ENCODE measurements around the gene MTG1.
"Not testable (repeated sequence)": the region's sequence is repeated elsewhere in the genome, so short reads cannot be mapped to it uniquely, and the experiment has no call there.

The MTG1 gene

DNA sequence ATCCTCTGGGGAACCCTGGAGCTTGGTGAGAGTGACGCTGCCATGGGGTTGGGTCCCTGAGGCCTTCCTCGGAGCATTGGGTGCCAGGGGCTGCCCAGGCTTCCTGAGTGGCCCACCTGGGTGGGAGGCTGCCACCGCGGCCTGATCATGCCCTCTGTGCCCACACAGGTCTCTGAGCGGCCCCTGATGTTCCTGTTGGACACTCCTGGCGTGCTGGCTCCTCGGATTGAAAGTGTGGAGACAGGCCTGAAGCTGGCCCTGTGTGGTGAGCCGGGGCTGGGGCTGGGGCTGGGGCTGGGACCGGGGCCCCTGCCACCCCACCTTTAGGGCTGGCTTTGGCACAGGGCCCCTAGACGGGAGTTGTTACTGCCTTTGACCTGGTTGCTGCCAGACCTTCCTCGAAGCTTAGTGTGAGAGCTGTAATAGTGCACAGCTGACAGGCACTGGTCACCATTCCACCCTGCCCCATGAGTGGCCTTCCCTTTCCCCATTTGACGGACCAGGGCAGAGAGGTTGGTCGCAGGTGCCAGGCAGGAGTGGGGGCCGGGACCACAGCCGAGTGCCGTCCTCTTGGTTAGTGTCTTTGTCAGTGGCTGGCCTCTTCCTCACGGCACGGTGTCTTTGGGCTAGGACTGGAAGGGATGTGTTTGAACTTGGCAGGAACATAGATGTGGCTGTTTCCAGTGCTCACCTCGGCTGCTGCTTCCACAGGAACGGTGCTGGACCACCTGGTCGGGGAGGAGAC, 8.2 kb downstream of the MTG1 start:
- DNase-seq: no peak

DNA sequence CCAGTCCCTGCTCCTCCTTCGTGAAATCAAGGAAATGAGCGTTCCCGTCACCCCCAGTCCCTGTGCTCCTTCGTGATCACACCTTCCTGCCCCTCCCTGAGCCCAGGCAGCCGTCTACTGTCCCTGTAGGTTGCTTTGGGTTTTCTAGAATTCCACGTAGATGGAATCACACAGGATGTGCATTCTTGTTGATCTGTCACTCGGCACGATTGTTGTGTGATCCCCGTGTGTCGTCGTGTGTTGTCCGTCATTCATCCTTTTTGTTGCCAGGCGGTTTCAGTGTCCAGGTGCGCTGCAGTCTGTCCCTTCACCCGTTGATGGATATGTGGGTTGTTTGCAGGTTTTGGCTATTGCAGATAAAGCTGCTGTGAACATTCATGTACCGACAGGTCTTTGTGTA, 9.4 kb downstream of the MTG1 start:
- DNase-seq: no peak

DNA sequence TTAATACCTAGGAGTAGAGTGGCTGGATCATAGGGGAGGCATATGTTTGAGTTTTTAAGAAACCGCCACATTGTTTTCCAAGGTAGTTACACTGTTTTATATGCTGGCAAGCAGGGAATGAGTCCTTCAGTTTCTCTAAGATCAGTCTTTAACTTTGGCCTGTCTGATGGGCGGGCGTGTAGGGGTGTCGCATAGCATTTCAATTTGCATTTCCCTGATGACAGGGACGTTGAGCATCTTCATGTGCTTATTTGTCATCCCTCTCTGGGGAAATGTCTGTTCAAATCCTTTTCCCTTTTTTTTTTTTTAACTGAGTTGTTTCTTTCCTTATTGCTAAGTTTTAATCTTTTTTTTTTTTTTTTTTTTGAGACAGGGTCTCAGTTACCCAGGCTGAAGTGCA, 9.8 kb downstream of the MTG1 start:
- DNase-seq: no peak

DNA sequence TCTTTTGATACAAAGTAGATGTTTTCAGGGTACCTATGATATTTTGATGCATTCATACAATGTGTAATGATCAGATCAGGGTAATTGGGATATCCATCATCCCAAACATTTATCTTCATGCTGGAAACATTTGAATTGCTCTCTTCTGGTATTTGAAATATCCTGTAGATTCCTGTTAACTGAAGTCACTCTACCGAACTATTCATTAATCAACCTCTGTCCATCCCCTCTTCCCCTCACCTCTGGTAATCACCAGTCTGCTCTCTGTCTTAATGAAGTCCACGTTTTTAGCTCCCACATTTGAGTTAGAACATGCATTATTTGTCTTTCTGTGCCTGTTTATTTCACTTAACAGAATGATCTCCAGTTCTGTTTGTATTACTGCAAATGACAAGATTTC, 11.3 kb downstream of the MTG1 start:
- DNase-seq: peak; percentile 38

DNA sequence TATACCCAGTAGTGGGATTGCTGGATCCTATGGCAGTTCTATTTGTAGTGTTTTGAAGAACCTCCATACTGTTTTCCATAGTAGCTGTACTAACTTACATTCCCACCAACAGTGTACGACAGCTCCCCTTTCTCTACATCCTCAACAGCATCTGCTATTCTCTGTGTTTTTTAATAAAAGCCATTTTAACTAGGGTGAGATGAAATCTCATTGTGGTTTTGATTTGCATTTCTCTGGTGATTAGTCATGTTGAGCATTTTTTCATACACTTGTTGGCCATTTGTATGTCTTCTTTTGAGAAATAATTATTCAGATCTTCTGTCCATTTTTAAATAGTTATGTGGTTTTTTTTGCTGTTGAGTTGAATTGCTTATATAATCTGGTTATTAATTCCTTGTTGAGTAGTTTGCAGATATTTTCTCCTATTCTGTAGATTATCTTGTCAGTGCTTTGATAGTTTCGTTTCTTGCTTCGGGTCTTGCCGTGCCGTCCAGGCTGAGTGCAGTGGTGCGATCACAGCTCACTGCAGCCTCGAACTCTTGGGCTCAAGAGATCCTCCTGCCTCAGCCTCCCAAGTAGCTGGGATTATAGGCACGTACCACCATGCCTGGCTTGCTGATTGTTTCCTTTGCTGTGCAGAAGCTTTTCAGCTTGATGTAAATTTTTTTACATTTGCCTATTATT, 12.0 kb downstream of the MTG1 start:
- peak; percentile 52 for DNase-seq

DNA sequence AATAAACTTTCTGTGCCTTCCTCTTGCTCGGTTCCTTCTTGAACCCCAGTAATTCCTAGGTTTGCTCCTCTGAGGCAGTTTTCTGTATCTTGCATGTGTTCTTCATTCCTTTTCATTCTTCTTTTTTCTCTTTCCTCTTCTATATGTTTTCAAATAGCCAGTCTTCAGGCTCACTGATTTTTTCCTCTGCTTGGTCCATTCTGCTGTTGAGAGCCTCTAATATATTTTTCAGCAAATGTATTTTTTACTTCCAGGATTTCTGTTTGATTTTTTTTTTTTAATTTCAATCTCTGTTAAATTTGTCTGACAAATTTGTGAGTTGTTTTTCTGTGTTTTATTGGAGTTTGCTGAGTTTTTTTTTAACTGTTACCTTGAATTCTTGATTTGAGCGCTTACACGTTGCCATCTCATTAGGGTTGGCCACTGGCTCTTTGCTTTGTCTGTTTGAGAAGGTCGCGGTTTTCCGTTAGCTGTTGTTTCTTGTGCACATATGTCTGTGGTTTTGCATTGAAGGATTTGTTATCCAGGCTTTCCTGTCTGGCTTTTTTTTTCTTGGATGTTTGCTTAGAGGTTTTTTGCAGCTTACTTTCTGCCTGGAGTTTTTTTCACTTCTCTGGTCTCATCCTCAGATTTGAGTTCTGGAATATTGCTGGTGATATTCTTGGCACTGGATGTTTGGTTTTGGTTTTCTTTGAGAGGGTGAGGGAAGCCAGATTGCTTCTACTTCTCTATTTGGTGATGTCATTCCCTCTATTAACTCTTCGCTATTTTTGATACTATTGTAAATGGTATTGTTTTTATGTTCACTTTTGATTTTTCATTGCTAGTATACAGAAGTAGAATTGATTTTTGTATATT, 17.8 kb downstream of the MTG1 start:
- DNase-seq: no peak

DNA sequence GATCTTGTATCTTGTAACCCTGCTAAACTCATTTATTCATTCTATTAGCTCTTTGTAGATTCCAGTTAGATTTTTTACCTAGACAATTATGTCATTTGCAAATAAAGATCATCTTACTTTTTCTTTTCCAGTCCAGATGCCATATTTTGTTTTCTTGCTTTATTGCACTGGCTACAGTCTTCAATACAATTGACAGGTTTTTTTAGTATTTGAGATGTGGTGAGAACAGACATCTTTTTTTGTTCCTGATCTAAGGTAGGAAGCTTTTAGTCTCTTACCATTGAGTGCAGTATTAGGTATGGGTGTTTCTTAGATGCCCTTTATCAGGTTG, 18.4 kb downstream of the MTG1 start:
- DNase-seq: no peak

DNA sequence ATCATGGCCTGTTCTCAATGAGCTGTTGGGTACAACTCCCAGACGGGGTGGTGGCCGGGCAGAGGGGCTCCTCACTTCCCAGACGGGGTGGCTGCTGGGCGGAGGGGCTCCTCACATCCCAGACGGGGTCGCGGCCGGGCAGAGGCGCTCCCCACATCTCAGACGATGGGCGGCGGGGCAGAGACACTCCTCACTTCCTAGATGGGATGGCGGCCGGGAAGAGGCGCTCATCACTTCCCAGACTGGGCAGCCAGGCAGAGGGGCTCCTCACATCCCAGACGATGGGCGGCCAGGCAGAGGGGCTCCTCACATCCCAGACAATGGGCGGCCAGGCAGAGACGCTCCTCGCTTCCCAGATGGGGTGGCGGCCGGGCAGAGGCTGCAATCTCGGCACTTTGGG, 20.4 kb downstream of the MTG1 start:
- not testable (repeated sequence) for DNase-seq

DNA sequence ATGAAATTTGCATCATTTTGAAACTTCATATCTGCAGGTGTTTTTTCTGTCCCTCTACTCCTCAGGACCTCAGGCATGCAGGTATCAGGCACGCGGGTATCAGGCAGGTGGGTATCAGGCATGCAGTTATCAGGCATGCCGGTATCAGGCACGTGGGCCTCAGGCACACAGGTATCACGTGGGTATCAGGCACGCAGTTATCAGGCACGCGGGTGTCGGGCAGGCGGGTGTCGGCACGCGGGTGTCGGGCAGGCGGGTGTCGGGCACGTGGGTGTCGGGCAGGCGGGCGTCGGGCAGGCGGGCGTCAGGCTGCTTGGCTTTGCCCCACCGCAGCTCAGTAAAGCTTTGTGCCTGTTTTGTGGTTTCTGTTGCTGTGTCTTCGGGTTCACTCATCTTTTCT, 21.8 kb downstream of the MTG1 start:
- no peak for DNase-seq

DNA sequence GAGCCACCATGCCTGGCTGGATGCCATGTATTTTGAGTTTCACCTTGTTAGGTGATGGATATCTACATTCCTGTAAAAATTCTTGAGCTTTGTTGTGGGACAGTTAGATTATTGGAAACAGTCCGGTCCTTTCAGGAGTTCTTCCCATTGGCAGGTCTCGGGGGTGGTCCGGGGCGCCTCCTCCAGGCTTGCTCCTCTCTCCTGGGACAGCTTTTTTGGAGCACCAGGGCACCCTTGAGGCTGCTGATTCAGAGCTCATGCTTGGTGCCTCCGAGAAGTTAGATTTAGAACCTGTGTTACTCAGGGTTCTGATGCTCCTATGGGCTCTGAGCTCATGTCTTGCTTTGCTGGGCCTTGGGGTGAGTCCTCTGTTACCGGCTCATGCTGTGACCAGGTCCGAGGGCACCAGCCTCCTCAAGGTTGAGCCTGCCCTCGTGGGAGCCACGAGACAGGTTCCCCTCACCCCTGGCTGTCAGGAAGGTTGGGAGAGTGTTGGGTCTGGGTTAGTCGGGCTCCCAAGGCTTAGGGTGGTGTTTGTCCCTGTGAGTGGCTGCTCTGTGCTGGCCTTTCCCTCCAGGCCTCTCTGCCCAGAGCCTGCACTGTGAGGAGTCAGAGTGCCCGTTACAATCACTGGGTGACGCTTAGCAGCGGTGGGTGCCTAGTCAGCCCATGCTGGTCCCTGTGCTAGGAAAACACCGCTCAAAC, 24.5 kb downstream of the MTG1 start:
- no peak for DNase-seq

DNA sequence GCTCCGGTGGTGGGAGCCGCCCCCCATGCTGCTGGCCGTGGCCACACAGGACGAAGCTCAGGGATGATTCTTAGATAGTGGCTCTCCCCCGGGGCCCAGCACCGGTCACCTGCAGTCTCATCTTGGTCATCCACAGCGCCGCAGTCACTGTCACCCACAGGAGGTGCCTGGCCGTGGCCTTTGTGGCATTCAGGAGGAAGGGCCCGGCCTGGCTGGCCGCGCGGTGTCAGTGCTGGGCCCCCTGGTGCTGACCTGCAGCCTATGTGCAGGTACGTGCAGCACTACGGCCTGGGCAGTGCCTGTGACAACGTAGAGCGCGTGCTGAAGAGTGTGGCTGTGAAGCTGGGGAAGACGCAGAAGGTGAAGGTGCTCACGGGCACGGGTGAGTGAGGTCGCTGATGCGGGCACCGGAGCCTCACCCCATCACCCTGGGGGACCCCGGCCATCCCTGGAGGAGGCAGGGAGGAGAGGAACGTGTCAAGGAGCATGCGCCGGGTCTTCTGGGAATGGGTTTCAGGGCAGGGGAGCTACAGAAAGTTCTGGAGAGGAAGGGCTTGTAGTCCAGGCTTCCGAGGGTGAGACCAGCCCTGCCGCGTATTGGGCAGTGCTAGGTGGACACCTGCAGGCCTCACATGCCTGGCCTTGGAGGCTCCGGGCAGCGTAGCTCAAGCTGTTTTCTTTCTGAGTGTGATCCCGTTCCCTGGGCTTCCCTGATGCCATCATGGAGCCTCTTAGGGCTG, 25.4 kb downstream of the MTG1 start:
- DNase-seq: no peak

DNA sequence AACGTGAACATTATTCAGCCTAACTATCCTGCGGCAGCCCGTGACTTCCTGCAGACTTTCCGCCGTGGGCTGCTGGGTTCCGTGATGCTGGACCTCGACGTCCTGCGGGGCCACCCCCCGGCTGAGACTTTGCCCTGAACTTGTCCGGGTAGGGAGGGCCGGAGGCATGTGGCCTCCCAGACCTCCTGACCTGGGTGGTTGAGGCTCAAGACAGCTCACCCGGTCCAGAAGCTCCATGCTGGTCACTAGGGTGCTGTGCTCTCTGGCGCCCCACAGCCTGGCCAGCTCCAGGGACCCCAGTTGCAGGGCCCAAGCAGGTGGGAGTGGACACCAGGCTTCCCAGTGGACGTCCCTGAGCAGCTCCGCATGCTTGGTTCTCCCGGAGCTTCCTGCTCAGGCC, 26.1 kb downstream of the MTG1 start:
- DNase-seq: no peak

DNA sequence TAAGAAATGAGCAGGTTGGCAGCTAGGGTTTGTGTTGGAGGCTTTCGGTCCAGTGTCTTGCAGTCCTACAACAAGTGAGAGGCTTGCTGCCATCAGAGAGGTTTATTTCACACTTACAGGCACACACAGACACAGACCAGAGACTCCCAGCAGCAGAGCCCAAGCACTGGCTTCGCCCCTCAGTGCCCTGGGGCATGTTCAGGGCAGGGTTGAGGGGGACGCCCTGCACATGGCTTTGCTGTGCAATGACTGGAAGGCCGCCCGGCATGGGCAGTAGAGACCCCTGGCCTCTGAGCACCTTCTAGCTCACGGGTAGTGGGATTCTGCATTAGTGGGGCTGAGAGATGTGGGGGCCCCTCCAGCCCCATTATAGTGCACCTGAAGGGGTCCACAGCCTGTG, 26.6 kb downstream of the MTG1 start:
- DNase-seq: no peak

DNA sequence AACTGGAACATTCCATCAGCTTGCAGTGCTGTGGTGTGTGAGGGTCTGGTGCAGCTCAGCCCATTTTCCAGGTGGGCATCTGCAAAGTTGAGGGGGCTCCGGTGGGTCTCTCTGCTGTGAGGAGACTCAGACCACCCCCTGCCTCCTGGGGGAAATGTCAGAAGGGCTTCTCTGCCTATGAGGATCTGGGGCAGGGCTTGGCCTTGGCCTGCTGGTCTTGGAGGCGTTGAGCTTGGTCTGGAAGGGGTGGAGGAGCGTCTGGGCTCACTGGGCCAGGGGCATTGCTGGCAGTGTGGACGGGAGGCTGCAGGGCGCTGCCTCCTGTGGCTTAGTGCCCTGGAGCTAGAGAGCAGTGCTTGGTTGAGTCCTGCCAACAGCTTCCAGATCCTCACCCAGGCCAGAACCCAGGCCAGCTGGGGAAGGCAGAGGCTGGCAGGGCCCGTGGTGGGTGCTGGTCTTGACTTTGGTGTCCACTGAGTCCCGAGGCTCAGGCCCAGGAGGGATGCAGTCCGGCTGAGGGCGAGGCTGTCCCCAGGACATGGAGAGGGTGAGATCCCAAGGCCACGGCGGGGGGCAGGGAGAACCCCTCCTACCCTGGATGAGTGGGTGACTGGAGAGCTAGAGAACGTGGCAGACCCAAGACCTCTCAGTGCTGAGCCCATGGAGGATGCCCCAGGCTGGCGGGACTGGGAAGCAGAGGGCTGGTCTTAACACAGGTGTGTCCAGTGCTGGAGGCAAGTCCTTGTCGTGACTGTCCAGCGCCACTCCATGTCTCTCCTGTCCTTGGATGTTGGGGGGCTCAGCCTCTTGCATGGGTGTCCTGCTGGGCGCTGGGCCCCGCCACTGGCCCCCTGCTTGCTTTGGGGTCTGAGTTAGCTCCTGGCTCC, 27.6 kb downstream of the MTG1 start:
- no peak for DNase-seq

DNA sequence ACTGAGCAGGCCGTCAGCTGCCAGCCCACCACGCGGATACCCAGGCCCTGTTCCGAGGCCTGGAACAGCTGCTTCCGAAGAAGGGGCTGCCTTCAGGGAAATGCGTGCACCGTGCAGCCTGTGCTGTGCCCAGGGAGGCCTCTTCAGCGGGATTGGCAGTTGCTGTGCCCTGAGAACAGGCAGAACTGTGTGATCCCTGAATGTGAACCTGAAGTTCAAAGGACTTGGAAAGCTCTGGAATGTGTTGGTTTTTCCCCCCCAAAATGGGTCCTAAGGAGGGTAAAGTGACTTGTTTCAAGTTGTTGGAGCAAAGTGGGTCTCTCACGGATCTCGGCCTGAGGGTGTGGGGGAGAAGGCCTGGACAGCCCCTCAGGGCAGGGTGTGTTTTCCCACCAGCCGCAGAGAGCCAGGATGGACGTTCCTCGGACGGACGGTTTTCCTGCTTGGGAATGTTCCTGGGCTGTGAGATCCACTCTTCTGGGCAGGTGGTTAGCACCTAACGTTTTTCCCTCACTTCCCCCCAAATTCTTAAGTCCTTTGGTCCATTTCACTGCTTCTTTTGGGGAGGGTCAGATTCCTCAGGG, 28.4 kb downstream of the MTG1 start:
- no peak for DNase-seq

DNA sequence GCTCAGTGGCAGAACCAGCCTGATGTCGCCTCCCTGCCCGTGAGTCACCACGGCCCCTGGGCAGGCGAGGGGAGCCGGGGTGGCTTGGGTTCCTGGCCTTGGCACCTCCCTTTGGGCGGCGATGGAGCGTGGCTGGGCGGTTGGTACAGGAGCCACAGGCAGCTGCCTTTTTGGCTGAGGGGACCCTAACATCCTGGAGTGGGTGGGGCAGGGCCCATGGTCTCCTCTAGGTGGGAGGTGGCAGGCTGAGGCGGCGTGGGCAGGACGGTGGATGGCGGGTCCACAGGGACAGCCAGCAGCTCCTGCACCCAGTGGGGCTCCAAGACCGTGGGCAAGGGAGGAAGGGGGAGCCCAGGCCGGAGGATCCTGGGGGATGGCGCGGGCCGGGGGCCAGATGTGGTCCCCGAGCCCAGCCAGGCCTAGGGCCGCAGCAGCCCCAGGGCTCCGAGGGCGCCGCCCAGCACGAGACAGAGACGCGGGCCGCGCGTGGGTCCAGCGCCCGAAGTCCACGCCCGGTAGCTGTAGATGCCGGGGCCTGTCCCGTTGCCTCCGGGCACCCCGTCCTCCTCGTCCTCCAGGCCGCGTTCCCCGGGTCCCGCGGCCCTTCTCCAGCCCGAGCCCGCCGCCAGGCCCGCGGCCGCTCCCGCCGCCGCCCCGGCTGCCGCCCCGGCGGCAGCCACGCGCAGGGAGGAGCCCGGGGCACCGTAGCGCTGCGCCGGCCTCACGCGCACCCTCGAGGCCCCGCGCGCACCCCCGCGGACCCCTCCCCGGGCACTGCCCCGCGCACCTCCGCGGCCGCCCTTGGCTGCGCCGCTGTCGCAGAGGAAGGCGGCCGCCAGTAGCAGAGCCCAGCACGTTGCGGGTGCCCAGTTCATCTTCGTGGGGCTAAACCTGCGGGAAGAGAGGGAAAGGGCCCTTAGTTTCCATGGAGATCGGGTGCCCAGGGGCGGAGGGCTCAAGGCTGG, 29.1 kb downstream of the MTG1 start:
- DNase-seq: no peak

DNA sequence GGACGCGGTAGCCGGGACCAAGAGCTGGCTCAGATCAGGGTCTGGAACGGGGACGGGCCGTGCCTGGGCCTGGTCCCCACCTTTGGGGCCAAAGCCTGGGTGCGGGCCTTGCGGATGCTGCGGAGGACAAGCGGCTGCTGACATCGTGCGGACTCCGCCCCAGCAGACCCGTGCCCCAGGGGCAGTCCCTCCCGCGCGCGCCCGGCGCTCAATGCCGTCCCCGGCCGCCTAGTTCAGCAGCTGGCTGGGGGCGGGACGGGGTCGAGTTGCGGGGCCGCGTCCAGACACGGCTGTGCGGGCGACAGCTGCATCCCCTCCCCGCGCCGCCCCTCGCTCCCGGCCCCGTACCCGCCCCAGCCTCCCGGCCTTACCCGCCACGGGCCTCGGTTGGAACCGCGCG, 30.1 kb downstream of the MTG1 start:
- not testable (repeated sequence) for DNase-seq

DNA sequence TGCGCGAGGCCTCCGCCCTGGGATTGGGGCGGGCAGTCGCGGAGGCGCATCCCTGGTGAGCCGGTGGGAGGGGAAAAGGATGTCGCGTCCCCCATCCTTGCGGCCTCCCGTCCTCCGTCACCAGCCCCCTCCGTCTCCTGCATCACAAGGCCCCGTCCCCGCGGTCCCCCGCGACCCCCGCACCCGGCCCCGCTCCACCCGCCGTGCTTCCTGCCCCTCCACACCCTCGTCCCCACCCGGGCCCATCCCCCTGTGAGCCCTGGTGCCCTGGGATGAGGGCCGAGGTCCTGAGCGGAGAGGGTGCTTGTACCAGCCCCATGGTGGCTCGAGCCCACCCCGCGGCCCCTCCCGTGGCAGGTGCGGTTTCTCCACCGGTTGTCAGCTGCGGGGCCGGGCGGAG, 30.6 kb downstream of the MTG1 start, which contains the start of gene SPRN:
SPRN (minus strand) TSS at position 25 of the 400 bp plus-strand sequence. CDS start 944 bp downstream, outside the sequence.
- DNase-seq: not testable (repeated sequence)

DNA sequence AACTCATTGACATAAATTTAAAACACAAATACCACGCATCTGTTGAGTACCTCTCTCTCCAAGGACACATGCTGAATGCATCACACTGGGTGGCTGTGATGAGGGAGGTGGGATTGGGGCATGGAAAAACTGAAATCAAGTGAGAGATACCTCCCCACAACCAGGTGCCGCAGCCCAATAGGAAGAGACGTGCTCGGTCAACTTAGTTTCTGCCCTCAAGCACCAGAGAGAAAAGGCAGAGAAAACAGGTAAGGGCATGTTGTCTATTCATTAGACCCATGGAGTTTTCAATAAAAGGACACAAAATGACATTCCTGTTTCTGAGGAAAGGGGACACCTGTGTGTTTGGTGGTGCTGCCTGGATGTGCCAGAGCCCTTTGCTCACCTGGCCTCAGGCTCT, 35.6 kb downstream of the MTG1 start:
- not testable (repeated sequence) for DNase-seq
